ENCODE data around the gene AMN.

DNA sequence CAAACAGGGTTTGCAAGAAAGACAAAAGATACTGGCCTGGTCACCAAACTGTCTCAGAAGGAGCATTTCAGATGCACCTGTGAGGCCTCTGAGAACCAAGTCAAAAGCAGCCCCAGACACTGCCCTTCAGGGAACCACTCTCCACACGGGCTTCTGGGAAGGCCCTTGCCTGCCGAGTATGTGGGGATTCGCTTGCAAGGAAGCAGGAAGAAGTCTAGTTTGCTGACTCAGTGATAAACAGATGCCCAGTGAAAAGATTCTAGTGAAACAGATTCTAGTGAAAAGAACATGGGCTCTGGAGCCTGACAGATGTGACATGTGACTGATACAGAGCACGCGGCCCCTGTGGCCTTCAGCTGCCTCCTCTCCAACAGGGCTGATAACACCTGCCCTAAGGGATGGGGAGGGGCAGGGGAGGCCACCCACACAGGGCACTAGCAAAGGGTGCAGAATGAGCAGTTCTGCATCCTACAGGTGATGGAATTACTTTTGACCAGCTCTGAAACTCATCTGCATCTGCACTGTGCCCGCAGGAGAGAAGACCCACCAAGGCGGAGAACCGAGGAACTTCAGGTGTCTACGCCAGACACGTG, 19.1 kb downstream of the AMN start:
- TF ChIP-seq, protein P1, sequence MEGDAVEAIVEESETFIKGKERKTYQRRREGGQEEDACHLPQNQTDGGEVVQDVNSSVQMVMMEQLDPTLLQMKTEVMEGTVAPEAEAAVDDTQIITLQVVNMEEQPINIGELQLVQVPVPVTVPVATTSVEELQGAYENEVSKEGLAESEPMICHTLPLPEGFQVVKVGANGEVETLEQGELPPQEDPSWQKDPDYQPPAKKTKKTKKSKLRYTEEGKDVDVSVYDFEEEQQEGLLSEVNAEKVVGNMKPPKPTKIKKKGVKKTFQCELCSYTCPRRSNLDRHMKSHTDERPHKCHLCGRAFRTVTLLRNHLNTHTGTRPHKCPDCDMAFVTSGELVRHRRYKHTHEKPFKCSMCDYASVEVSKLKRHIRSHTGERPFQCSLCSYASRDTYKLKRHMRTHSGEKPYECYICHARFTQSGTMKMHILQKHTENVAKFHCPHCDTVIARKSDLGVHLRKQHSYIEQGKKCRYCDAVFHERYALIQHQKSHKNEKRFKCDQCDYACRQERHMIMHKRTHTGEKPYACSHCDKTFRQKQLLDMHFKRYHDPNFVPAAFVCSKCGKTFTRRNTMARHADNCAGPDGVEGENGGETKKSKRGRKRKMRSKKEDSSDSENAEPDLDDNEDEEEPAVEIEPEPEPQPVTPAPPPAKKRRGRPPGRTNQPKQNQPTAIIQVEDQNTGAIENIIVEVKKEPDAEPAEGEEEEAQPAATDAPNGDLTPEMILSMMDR (IDR thresholded peaks at IDR 0.05) = no peak
- TF ChIP-seq POLR2A (IDR thresholded peaks at IDR 0.05) = no peak
